ENCODE results near the gene MX2.

DNA sequence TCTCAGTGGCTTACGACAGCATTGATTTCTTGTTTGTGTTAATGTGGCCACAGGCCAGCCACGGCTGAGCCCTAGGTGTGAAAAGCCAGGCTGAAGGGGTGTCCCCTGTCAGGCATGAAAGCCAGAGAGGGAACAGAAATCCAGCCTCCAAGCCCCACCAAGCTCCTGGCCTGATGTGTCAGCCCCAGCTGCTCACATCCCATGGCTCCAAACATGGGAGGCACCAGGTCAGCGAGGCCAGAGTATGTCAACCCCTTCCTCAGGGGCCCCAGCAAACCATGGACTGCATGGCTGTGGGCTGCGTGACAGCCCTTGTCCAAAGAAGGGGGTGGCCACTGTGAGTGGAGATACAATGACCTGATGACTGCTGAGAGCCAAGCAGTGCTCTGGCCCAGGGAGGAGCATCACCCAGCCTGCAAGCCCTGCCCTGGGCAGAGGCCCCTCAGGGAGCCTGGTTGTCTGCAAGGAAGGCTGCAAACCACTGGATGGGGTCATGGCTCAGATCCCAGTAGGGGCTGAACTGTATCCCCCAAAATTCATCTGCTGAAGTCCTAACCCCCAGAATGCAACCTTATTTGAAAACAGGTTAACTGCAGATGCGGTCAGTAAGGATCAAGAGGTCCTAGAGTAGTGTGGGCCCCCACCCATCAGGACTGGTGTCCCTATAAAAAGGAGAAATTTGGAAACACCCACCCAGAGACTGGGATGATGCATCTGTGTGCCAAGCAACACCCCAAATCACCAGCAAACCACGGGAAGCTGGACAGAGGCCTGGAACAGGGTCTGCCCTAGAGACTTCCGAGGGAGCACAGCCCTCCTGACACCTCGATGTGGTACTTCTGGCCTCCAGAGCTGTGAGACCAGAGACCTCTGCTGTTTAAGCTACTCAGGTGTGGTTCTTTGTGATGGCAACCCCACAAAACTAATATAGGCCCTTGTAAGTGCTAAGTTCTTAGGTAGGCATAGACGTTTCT, 3.3 kb upstream of the MX2 start:
- TF ChIP-seq CTCF (IDR thresholded peaks at IDR 0.05; ENCODE audit: low read depth, low read length) (no peak), POLR2A (IDR thresholded peaks at IDR 0.05; ENCODE audit: extremely low read depth, insufficient read length) (no peak), MYC (IDR thresholded peaks at IDR 0.05; ENCODE audit: low read depth, low read length) (no peak)
- TF ChIP-seq, protein P1, sequence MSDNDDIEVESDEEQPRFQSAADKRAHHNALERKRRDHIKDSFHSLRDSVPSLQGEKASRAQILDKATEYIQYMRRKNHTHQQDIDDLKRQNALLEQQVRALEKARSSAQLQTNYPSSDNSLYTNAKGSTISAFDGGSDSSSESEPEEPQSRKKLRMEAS (IDR thresholded peaks at IDR 0.05; ENCODE audit: low read depth, low read length) = no peak
